Transverse colon (tissue), 4 donors: ENCODE results near the gene SHB. TPM values are rescaled to one million over a fixed set of nuclear protein-coding genes. Genes with fewer than 3 reads are reported as not detected.

Source experiments
- DNase-seq: peaks from one replicate; pipeline ENCODE4 v3.0.0-alpha.2; 2019
- H3K27ac ChIP-seq, 4 donors: fragments of 200-600 bp; sonication (generic); 2 replicates each; pipeline ENCODE4 v1.5.1; 2016 to 2018; ENCODE audit warnings: inconsistent platforms in 4 of 4
- H3K27me3 ChIP-seq: fragments of 200-600 bp; sonication (generic); 2 replicates; pipeline ENCODE4 v1.5.1; 2017; ENCODE audit warnings: inconsistent platforms
- H3K36me3 ChIP-seq, 4 donors: fragments of 200-600 bp; sonication (generic); 2 replicates each; pipeline ENCODE4 v1.5.1; 2017 to 2019; ENCODE audit warnings: inconsistent platforms in 4 of 4
- H3K4me1 ChIP-seq, 4 donors: fragments of 200-600 bp; sonication (generic); 2 replicates each; pipeline ENCODE4 v1.5.1; 2017 to 2020; ENCODE audit warnings: inconsistent platforms in 4 of 4
- H3K4me3 ChIP-seq, 4 donors: fragments of 200-600 bp; sonication (generic); 1 replicate in 1 of 4; 2 replicates in 3 of 4; pipeline versions ENCODE4 v1.5.1 to v1.6.1; 2017 to 2019; ENCODE audit warnings: inconsistent platforms in 4 of 4
- H3K9me3 ChIP-seq, 2 donors: fragments of 200-600 bp; sonication (generic); 2 replicates each; pipeline ENCODE4 v1.5.1; 2017 to 2019; ENCODE audit warnings: inconsistent platforms in 2 of 2
- EP300 ChIP-seq: sonication (generic); formaldehyde crosslinking; IDR thresholded peaks from one replicate; pipeline ENCODE4 v1.6.1; 2017; ENCODE audit warnings: antibody characterized with exemption, low read depth
- POLR2A ChIP-seq: fragments of 450-650 bp; IDR thresholded peaks from one replicate; pipeline ENCODE4 v1.6.1; 2016; ENCODE audit warnings: antibody characterized with exemption, mild to moderate bottlenecking, moderate library complexity
- POLR2AphosphoS5 ChIP-seq, 3 donors: sonication (generic); formaldehyde crosslinking; IDR thresholded peaks; one replicate each; pipeline ENCODE4 v1.6.1; 2016; ENCODE audit warnings: antibody characterized with exemption in 3 of 3
- WGBS, 2 donors: methylation state at CpG; one replicate each; pipeline ENCODE4 v1.1.5; 2018; ENCODE audit warnings: low coverage in 1 of 2; 5-methylcytosine and 5-hydroxymethylcytosine counted together
- in situ Hi-C, 4 donors: fragments of 200-750 bp; cut with MboI; loops; one replicate each; pipeline versions ENCODE4 v1.15.0 to v1.15.1; 2017; ENCODE audit warnings: low sequenced_read_pairs in 3 of 4, low pct_ligation_motif_present in 1 of 4, low pct_unique_long_range_greater_than_20kb in 1 of 4
- intact Hi-C: fragments of 100-400 bp; cut with DNase I; formaldehyde crosslinking; loops from one replicate; pipeline ENCODE4 v1.15.1; 2023; ENCODE audit warnings: low total_unique reads
- total RNA-seq, 4 donors: library from RNA; depleted of rRNA; stranded (reverse); fragments of >200 nt; gene quantifications; one replicate each; pipeline ENCODE4 v1.1.0, GENCODE V29; 2016
- TF ChIP-seq, protein P1 (sequence below), 5 experiments: fragments of 200-600 bp in 3 of 5; fragments of 450-650 bp in 2 of 5; sonication (generic) in 3 of 5; IDR thresholded peaks; 1 replicate in 2 of 5; 2 replicates in 3 of 5; pipeline ENCODE4 v1.5.1; 2016 to 2017; ENCODE audit warnings: antibody characterized with exemption in 5 of 5, inconsistent platforms in 3 of 5, mild to moderate bottlenecking in 2 of 5, moderate library complexity in 1 of 5

SHB gene
- total RNA-seq, 4 donors from 2014 or later = 11.9 to 33.7 (median 22.2) TPM

DNA sequence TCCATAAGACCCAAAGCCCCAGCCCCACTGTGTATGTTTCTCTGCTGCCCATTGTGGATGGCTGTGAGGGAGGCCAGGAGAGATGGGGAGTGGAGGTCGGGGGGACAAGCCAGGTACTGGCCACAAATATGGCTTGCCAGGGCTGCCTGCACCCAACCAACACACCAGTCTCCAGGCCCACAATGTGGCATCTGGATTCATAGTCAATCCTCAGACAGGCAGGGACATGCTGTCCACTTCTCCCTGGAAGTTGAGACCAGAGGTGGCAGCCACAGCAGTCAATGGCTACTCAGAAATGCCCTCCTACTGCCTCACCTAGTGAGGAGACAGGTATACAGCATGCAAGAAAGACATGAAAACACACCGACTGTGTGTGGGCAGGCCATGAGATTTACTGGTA lies 103.9 kb downstream of the SHB start:
- DNase-seq = no peak
- 46 to 67% methylated on average over 1 to 2 of the region's 2 CpGs for WGBS, 2 donors
- no peak overlapping the region for H3K4me3 ChIP-seq
- H3K27ac ChIP-seq = peak overlapping the region; percentile 66 to 88 (median 77)
- no peaks in the 10 kb centered on the region for H3K27me3 ChIP-seq
- TF ChIP-seq POLR2A (no peak), EP300 (no peak), POLR2AphosphoS5 (IDR thresholded peaks at IDR 0.05) (no peak)
- TF ChIP-seq, protein P1, sequence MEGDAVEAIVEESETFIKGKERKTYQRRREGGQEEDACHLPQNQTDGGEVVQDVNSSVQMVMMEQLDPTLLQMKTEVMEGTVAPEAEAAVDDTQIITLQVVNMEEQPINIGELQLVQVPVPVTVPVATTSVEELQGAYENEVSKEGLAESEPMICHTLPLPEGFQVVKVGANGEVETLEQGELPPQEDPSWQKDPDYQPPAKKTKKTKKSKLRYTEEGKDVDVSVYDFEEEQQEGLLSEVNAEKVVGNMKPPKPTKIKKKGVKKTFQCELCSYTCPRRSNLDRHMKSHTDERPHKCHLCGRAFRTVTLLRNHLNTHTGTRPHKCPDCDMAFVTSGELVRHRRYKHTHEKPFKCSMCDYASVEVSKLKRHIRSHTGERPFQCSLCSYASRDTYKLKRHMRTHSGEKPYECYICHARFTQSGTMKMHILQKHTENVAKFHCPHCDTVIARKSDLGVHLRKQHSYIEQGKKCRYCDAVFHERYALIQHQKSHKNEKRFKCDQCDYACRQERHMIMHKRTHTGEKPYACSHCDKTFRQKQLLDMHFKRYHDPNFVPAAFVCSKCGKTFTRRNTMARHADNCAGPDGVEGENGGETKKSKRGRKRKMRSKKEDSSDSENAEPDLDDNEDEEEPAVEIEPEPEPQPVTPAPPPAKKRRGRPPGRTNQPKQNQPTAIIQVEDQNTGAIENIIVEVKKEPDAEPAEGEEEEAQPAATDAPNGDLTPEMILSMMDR (IDR thresholded peaks at IDR 0.05) = no peak
- H3K4me1 ChIP-seq = peaks cover 14 to 67% (median 60%) of the 10 kb centered on the region in 4 donors
- no peaks in the 10 kb centered on the region for H3K36me3 ChIP-seq
- no peaks in the 10 kb centered on the region for H3K9me3 ChIP-seq
- in situ Hi-C loops (loop anchor here in 1 of 4 donors (10.0 kb wide), 1 partner anchor 60 kb away; no protein-coding TSS in a partner anchor), intact Hi-C loops (loop anchor here (10.0 kb wide), 1 partner anchor 50 kb away; no protein-coding TSS in a partner anchor)

DNA sequence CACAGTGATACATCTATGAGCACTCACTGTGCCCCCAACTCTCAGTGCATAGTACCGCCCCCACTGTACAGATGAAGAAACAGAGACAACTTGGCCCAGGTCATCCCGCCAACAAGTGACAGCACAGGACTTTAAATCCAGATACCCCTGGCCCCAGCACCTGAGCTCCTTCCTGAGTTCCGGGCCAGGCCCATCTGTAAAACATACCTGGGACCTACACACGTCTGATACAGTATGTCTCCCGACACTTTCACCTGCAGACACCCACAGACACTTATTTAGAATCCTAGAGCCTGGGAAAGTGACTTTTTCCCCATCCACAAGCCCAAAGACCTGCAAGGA lies 104.3 kb downstream of the SHB start:
- Histone ChIP-seq H3K4me1 (peaks cover 13 to 63% (median 57%) of the 10 kb centered on the region in 4 donors), H3K36me3 (no peaks in the 10 kb centered on the region), H3K27ac (peak overlapping the region; percentile 66 to 88 (median 77)), H3K4me3 (no peak overlapping the region), H3K27me3 (no peaks in the 10 kb centered on the region), H3K9me3 (no peaks in the 10 kb centered on the region)
- 52 to 57% methylated on average over 1 to 5 of the region's 5 CpGs for WGBS, 2 donors
- in situ Hi-C loops (loop anchor here in 1 of 4 donors (10.0 kb wide), 1 partner anchor 60 kb away; no protein-coding TSS in a partner anchor), intact Hi-C loops (loop anchor here (10.0 kb wide), 1 partner anchor 50 kb away; no protein-coding TSS in a partner anchor)
- DNase-seq = no peak
- no peak for TF ChIP-seq POLR2A
- no peak for TF ChIP-seq POLR2AphosphoS5 (IDR thresholded peaks at IDR 0.05)
- no peak for TF ChIP-seq EP300
- TF ChIP-seq, protein P1 (IDR thresholded peaks at IDR 0.05) = no peak

DNA sequence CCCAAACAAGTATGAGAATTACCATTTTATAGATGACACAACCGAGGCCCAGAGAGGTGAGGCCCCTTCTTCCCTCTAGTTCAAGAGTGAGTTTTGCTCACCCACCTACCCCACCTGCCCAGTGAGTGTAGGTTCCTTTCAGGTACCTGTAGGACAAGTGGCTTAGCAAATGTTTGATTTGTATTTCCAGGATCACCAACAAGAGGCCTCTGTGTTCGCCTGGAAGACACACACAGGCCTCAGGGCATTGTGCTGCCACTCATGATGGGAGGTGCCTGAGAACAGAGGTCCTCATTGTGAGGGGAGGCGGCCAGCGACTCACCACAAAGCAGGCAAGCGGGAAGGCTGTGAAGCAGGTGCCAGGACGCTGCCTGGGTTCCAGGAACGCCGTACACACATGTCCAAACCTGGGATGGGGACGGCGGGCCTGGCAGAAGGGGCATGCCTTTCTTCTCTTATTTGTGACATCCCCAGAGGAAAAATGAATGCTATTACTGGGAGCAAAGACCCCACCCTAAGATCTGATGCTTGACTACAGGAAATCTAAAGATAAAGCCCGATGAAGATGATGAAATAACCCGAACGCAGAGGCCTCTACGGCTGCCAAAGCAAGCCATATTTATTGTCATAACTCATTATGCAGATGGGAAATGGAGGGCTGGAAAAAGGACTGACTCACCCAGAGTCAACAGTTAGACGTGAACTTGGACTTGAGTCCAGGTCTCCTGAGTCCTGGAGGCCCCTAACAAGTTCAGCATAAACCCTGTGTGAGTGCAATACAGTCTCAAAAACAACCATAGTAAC lies 104.9 kb downstream of the SHB start:
- DNase-seq = peak; percentile 52
- no peak overlapping the region for H3K4me3 ChIP-seq
- peak in 2 of 3 donors; percentile 17 to 50 for TF ChIP-seq POLR2AphosphoS5 (IDR thresholded peaks at IDR 0.05)
- TF ChIP-seq, protein P1 (IDR thresholded peaks at IDR 0.05) = no peak
- no peaks in the 10 kb centered on the region for H3K9me3 ChIP-seq
- 51 to 83% methylated on average over 1 to 15 of the region's 15 CpGs for WGBS, 2 donors
- no peaks in the 10 kb centered on the region for H3K27me3 ChIP-seq
- in situ Hi-C loops (loop anchor here in 1 of 4 donors (10.0 kb wide), 1 partner anchor 61 kb away; no protein-coding TSS in a partner anchor), intact Hi-C loops (loop anchor here (10.0 kb wide), 1 partner anchor 49 kb away; no protein-coding TSS in a partner anchor)
- H3K27ac ChIP-seq = peak overlapping the region; percentile 66 to 88 (median 77)
- peaks cover 8 to 57% (median 51%) of the 10 kb centered on the region in 4 donors for H3K4me1 ChIP-seq
- no peaks in the 10 kb centered on the region for H3K36me3 ChIP-seq

DNA sequence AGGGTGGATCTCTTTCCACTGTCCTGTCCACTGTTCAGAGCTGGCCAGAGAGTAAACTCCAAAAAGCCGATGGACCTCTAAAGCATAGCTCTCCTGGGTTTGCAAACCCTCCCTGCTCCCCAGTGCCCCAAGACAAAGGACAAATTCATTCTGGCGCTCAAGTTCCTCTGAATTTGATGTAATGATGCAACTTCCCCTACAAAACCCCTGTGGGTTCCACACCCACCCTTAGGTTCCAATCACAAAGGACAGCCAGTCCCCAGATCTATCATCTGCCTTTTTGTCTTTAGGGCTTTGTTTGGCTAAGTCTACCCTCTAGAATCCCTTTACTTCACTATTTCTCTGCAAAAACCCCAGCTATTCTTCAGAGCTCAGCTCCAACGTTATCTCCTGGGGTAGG lies 107.7 kb downstream of the SHB start:
- in situ Hi-C loops (loop anchor here in 1 of 4 donors (10.0 kb wide), 1 partner anchor 63 kb away; no protein-coding TSS in a partner anchor), intact Hi-C loops (loop anchor here (10.0 kb wide), 1 partner anchor 47 kb away; no protein-coding TSS in a partner anchor)
- DNase-seq = no peak
- Histone ChIP-seq H3K27me3 (no peaks in the 10 kb centered on the region), H3K36me3 (no peaks in the 10 kb centered on the region), H3K4me1 (peaks cover 4 to 29% (median 24%) of the 10 kb centered on the region in 4 donors), H3K27ac (no peak overlapping the region), H3K9me3 (no peaks in the 10 kb centered on the region), H3K4me3 (no peak overlapping the region)
- TF ChIP-seq, protein P1 (IDR thresholded peaks at IDR 0.05) = no peak
- 80 to 82% methylated on average over 3 of the region's 3 CpGs for WGBS, 2 donors
